Limb (tissue), 2 donors: Measurements from ENCODE around the gene UTS2R.

Experiments used
- DNase-seq, 2 donors: peaks; one replicate each; pipeline ENCODE4 v3.0.0-alpha.2; 2016; ENCODE audit errors: extremely low spot score in 2 of 2

The UTS2R gene

DNA sequence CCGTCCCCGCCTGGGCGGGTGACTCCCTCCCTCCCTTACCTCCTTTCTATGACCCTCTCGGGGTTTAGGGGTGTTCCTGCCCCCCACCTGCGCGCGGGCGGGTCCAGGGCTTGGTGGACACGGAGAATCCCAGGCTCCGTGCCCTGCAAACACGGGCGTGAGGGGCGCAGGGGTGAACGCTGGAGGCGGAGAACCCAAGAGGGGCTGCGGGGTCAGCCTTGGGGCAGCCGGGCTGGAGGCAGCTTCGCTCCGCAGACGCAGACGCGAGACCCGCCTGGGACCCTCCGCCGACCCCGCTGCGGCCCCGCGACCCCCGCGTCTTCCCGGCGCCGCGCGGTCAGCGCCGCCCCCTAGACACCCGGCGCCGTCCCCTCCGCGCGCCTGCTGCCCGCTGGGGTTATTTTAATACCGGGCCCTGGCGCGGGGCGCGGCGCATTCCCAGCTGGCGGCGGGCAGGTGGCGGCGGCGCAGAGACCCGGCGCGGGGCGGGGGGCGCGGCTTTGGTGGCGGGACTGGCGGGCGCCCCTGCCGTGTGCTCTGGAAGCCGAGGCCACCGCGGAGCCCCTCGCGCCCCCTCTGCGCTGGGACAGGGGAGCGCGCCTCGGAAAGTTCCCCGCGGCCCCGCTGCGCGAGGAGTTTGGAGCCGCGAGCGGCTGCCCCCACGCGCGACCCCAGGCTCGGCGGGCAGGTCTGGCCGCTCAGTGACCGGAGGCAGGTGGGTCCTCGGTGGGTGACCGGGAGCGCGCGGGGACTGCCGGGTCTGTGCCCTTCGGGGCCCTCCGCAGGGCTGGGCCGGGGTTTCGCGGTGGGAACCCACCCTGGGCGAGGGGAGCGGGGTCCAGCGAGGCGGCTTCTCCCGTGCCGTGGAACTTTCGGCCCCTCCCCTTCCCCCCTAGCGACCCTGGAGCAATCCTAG lies at the start of gene UTS2R:
UTS2R (plus strand) TSS at position 433 of the 916 bp plus-strand sequence. CDS start 2,560 bp downstream, outside the sequence.
- peak in 1 of 2 donors; percentile 64 for DNase-seq

DNA sequence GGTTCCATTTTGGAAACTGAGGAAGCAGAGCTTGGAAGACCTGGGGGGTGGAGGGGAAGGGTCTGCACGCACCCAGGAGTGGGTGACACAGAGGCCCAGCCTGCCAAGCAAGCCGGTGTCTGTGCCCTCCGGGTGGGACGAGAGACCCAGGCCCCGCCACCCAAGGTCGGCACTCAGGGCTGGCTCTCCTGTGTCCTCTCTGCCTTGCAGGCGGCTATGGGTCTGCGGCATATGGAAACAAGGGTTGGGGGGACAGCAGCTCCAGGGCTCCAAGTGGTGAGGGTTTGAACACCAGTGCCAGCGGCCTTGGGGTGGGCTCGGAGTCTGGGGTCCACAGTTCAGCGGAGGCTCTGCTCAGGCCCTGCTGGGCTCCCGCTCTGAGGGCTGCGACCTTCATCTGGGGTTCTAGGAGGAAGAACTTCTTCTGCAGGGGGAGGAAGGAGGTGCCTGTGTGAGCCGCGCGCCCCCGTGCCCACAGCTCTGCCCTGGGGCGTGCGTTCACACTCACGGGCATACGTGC lies 49.6 kb upstream of the UTS2R start:
- DNase-seq: no peak

DNA sequence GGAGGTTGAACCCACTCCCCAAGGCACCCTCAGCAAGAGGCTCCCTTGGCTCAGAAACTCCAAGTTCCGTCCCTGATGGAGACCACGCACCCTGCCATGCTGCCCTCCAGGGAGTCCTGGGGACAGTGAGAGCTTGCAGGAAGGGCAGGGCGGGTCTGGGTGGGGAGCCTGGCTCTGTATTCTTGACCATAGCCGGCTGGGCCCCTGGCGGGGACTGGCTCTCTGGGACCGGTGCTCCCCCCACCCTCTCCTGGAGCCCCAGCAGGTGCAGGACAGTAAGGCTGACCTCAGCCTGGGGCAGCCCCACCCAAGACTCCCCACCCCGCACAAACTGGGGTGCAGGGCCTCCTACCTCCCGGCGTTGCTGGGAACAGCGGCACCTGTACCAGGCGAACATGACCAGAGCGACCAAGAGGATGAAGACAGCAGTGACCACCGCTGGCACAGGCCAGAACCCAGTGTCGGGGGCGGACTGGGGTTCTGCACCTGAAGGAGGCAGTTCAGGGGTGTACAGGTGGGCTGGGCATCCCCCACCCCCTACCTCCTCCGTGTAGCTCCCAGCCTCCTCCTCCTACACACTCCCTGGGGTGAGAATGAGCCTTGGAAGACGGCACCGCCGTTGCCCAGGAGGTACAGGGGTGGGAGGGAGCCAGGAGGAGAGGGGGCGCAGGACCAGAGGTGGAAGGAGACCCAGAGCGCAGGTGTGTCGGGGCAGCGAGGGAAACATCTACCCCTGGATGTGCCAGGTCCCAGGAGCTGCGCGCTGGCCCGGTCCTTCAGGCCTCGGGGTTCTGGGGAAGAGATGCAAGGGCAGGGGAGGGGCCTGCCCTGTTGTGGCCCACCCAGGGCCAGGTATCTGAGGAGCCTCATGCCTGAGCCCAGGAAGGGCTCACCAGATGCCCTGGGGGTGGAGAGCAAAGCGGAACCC lies 48.8 kb upstream of the UTS2R start:
- DNase-seq: no peak

DNA sequence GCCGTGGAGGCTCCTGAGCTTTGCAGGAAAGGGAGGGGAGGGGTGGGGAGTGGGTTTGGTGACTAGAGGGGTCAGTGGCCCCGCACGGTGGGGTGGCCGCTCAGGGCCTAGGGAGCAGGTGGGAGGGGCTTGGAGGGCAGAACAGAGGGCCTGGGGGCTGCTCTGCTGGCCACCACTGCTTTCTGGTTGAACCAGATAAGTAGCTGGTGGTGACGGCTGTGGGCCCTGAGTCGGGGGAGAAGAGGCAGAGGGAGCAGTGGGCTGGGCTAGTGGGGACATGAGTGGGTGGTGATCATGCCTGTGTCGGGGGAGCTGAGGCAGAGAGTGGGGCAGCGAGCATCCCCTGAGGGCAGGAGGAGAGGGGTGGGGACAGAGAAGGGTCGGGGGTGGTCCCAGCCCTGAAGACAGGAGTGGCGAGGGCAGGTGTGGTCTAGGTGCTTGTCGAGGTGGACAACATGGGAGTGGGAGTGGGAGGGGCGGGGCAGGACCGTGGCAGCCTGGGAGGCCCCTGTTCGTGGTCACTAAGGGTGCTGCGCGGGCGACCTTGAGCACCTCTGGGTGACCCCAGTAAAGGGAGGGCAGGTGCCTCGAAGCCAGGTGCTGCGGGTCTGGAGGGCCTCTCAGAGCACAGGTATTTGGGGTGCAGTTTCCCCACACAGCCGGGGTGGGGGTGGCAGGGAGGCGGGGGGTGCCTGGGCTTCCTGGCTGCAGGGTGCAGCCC lies 47.9 kb upstream of the UTS2R start:
- DNase-seq: no peak

DNA sequence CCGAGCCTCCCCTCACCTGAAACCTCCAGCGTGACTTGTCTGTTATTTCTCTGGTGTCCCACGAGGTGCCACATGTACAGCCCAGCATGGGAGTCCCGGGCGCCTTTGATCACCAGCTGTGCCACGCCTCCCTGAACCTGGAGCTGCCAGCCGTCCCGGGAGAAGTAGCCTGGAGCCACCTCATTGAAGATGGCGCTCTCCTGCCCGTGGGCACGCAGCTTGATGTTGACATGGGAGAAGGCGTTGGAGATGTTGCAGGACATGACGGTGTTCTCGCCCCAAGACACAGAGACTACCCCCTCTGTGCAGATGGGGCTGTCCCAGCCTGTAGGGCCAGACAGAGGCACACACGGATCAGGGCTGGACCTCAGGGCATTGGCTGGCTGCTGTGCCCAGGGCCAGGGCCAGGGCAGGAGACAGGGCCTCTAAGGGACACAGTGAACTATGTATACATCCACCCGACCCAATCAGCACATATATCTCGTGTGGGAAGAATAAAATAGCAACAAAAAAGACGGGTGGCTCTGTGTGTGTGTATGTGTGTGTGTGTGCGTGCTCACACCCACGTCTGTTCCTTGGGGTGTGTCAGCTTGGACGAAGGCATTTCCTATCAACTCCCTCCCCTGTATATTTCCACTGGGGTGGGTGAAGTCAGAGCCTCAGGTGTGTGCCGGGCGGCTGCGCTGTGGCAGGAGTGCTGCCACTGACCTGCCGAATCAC lies 46.8 kb upstream of the UTS2R start:
- DNase-seq: no peak

DNA sequence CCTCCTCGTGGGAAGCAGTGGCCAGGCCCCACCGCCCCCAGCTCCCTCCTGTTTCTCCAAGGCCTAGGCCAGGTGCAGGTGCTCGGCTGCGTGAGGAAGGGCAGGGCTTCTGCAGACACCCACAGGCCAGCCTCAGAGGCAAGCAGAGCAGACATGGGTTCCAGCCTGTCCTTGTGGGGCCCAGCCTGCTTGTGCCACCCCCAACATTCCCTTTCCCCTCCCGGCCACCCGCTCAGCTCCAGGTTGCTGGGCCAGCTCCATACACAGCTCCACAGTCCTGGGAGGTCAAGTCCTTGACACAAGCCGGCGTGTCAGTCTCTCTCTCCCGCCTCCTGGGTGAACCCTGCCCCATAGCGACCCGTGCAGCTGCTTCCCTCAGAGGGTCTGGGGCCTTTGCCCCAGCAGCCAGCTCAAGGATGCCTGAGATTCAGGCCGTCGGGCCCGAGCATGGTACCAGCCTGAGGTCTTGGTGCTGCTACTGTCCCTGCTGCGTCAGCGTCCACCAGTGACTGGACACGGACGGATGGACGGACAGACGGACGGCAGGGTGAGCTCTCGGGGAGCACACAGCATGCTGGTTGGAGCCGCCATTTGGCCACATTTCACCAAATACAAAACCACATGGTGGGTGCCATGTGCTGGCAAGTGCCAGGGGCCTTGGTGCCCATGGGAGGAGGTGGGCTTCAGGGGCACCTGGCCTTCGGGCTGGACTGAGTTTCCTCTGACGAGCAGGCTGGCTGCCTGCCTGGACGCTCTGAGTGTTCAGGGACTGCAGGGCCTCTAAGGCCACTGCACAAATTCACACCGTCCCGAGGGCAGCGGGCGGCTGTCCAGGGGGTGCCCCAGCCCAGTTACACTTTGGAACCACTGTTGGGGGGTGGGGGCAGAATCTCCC lies 46.0 kb upstream of the UTS2R start:
- no peak for DNase-seq

DNA sequence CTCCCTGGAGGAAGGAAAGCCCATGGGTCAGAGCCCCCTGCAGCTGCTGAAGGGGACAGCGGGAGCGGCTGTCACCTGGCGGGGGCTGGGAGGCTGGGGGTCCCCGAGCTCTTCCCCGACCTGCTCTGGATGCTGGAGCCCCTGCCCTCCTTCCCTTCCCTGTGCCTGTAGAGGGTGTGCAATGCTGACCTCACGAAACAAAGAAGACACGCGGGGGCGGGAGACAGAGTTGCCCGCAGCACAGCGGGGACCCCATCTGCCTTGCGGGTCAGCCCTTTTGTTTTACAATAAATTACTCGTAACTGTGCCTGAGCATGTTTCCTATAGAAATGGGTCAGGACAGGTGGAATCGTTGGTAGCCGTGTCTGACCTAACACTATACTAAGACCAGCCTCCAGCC lies 44.3 kb upstream of the UTS2R start:
- DNase-seq: no peak

DNA sequence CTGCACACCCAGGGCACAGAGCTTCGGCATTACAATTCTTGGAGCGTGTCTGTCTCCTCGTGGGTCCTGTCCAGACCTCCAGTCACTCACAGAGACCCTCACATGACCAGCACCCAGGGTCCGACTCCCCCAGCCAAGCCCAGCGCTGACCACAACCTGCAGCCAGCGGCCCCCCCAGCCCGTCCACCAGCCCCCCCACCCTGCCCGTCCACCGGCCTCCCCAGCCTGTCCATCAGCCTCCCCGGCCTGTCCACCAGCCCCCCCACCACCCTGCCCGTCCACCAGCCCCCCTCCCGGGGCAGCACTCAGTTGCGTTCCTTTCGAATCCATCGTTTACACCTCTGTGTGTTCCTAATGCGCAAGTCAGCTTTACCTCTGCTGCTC lies 43.8 kb upstream of the UTS2R start:
- DNase-seq: no peak

DNA sequence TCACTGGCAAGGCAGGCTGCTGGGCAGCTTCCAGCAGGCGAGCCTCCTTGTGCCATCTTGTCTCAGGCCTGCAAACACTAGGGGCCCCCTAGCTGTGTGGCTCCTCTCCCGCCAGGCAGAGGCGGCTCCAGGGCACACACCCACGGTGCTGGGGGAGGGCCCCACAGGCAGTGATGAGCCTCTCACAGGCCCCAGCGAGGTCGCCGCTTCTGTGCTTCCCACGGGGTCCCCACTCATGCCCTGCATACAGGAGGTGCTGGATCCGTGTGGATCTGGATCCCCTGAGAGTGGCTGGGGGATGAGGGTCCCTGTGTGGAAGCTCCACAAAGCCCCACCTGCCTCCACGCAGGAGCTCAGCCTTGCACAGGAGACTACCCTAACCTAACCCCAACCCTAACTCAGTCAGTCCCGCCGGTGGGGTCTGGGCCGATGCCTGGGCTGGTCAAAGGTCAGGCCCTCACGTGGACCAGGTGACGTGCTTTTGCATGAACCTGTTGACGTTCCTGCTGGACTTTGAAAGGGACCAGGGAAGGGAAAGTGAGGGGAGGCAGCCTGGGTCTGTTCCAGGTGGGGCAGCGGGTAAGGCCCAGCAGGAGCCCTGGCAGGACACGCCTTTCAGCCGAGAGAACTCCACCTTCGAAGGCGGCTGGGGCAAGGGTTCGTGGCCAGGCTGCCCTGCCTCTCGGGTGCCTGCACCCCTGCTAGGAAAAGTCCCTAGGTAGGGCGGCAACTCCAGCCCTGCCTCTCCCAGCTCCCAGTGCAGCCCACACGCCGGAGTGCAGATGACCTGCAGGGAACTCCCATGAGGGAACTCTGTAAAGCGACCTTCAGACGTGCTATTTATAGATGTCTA lies 43.2 kb upstream of the UTS2R start:
- DNase-seq: no peak

DNA sequence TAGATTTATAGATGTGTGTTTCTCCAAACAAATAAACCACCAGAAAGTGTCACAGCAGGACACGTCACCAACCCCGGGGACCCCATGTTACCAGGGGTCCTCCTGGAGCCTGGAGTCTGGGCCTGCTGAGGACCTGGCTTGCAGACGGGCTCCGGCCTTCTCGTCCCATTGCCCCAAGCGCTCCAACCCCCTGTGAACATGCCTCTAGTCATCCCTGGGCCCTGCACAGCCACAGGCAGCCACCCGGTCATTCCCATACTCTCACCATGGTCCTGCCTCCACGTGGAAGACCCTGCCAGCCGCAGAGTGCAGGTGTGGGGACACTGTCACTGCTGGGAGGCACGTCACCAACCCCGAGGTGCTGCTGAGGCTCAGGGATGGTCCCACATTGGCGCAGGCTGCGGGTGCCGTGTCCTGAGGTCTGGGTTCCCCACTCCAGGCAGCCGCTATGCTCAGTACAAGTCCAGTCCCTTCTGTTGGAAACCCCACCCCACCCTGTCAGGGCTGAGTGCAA lies 42.5 kb upstream of the UTS2R start:
- DNase-seq: no peak

DNA sequence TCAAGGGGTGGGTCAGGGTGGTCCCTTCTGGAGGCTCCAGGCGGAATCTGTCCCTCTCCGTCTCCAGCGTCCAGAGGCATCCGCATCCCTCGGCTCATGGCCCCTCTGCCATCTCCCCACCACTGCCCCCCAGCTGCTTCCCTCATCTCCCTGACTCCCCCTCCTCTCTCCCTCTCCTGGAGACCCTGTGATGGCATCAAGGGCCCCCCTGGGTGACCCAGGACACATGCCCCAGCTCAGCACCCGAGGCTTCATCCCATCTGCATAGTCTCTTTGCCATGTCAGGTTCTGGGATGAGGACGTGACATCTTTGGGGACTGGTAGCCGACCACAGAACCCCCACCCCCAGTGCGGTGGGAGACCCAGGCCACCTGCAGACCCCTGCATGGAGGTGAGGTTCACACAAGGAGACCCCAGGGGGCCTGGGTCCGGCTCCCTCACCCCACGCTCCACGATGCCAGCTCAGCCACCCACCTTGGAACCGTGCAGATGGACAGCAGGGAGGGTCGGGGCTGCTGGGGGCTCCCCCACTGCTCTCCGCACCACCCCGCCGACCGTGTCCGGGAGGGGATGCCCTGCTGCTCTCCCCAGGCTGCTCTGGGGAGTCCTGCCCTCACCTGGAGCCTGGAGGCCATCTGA lies 41.8 kb upstream of the UTS2R start:
- no peak for DNase-seq

DNA sequence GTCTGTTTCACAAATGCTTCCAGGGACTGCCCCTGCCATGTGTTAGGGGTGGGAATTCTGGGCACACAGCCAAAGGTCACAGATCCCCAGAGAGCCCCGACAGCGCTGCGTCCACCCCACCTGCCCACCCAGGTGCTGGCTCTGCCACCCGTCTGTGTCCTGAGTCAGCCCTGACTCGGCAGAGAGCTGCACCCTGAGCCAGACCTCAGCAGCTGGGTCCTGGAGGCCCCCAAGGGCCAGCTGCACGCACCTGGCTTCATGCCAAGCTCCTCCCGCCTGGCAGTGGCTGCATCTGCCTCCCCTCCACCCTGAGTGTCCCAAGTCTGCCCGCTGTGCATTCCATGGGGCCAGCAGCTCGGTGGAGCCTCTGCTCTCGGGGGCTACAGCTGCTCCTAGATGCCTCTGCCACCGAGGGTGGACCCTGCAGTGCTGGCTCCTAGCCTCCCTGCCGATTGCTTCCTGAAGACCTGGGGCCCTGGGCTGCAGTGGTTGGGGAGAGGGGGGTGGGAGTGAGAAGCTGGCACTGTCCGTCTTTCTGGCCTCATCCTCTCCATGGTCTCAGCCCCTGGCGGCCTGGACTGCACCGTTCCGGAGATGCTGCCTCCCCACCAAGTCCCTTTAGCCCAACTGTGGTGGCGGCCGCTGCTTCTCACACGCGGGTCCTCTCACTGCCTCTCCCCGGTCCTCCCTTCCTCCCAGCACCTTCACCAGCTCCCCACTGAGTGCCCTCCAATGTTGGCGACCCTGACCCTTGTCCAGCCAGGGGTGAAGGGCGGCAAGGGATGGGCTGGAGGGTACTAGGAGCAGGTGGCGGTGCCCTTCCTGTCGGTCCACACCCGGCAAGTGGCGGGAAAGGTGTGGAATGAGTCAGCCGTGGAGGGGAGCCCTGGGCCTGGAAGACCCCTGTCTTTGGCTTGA lies 41.0 kb upstream of the UTS2R start:
- peak; percentile 43 to 86 for DNase-seq

DNA sequence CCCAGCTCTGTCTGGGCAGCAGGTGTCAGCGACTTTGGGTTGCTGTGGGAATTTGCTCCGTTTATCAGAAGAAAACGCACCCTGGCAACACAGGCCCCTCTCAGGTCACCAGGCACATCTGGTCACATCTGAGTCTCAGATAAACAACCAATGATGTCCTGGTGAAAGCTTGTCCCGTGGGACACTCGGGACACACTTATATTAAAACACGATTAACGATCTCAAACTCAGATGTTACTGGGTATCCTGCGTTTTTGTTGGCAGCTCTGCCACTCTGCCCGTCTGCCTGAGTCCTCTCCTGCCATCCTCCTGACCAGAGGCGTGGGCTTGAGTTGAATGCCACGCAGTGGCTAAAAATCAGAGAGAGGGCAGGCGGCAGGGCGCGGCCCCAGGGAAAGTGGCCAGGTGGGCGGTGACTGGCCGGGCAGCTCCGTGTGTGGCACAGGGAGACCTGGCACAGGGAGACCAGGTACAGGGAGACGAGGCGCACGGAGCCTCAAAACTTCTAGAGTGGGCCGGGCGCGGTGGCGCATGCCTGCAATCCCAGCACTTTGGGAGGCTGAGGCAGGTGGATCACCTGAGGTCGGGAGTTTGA lies 40.1 kb upstream of the UTS2R start:
- DNase-seq: no peak

DNA sequence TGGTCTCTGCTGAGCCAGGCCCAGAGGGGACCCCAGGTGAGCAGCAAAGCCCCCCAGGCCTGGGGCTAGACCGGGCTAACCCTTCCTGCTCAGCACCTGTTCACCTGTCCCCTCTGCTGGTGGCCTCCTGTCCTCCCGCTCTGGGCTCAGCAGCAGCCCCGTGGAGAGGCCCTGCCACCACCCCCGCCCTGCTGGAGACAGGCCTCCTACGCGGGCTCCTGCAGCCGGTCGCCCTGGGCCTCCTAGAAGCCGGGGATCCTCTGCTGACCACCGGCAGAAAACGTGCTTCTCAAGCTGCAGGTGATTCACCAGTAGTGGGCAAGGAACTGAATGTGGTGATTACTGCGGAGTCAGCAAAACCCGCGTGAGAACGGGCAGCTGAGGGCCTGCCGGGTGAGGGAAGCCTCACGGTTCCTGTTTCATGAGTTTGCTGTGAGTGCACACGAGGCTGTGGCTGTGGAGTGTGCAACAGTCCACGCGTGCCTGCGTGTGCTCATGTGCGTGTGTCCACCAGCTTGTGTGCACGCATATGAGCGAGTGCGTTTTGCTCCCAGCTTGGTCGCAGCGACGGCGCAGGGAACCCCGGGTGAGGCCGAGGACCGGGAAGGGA lies 38.8 kb upstream of the UTS2R start:
- DNase-seq: no peak

DNA sequence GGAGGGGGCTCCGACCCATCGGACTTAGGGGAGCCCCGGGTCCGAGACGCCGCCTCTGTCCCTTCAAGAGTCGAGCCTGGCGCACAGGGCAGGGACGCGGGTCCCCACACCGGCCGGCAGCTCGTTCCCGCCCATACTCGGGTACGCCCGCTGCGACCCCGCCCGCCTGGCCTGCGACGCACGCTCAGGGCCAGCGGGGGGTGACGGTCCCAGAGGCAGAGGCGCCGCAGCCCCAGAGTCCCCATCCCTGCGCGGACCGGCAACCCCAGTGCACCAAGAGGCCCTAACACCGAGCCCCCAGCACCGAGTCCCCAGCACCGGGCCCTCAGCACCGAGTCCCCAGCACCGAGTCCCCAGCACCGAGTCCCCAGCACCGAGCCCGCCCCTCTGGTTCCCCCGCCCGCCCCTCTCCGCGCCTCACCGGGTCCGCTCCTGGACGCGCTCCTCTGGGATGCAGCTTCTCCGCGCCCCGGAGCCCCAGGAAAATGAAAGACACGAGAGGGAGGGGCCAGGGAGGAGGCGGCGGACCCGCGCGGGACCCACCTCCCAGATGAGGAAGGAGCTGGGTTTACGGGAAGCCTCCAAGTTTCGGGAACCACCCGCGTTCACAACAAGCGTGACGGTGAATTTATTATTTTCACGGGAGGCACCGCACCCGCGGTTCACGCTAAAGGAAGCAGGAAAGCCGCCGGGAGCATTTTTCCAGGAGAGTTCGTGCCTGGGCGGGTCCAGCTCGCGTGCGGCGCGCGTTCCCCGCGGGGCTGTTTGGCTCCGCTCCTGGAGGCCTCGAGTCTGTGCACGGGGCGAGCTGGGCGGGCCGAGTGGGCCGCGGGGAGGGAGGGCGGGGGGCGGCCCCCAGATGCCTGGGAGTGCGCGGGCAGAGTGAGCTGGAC lies 38.0 kb upstream of the UTS2R start, which contains the start of gene SECTM1:
SECTM1 (minus strand) TSS at position 488 of the 893 bp plus-strand sequence. CDS start 6,526 bp downstream, outside the sequence.
- DNase-seq: peak; percentile 60 to 86
